Keratinocyte (primary cell): ENCODE data around the gene PAH. TPM values are rescaled to one million over a fixed set of nuclear protein-coding genes. Genes with fewer than 3 reads are reported as not detected.

Source experiments
- DNase-seq: peaks from one replicate; pipeline ENCODE4 v3.0.0-alpha.2; 2011; ENCODE audit warnings: low read depth, missing footprints, low spot score
- FAIRE-seq: peaks from 2 replicates; lab custom pipeline; 2011; peaks lifted over from hg19 to GRCh38; lab: Jason Lieb, UNC
- H2AFZ ChIP-seq: 2 replicates; pipeline ENCODE4 v1.6.0; 2012; ENCODE audit warnings: low read length, control low read depth, inconsistent platforms; ENCODE audit not compliant: control insufficient read depth
- H3K27ac ChIP-seq: 2 replicates; pipeline ENCODE4 v1.5.1; 2011; ENCODE audit warnings: low read length; ENCODE audit not compliant: control insufficient read depth, insufficient read depth
- H3K27me3 ChIP-seq: 3 replicates; pipeline ENCODE4 v1.6.0; 2011; ENCODE audit warnings: low read length; ENCODE audit not compliant: control insufficient read depth, insufficient read depth; ENCODE audit errors: extremely low read depth
- H3K36me3 ChIP-seq, 2 experiments: 2 replicates in 1 of 2; 3 replicates in 1 of 2; pipeline ENCODE4 v1.5.1; 2011; ENCODE audit warnings: low read length in 2 of 2, mild to moderate bottlenecking in 1 of 2; ENCODE audit not compliant: control insufficient read depth in 2 of 2, insufficient read depth in 2 of 2; ENCODE audit errors: extremely low read depth in 1 of 2
- H3K4me1 ChIP-seq: 3 replicates; pipeline ENCODE4 v1.5.1; 2011; ENCODE audit warnings: low read length; ENCODE audit not compliant: control insufficient read depth, insufficient read depth; ENCODE audit errors: extremely low read depth
- H3K4me2 ChIP-seq: 3 replicates; pipeline ENCODE4 v1.6.0; 2011; ENCODE audit warnings: low read depth, low read length; ENCODE audit not compliant: control insufficient read depth, insufficient read depth; ENCODE audit errors: extremely low read depth
- H3K4me3 ChIP-seq, 3 experiments: fragments of 200-600 bp in 1 of 3; sonication (generic) in 1 of 3; 2 replicates in 2 of 3; 3 replicates in 1 of 3; pipeline ENCODE4 v1.5.1; 2011 to 2016; ENCODE audit warnings: low read length in 3 of 3, mild to moderate bottlenecking in 3 of 3, control low read depth in 2 of 3, inconsistent platforms in 1 of 3, low read depth in 1 of 3, mixed read lengths in 1 of 3, mixed run types in 1 of 3, moderate library complexity in 1 of 3; ENCODE audit not compliant: control insufficient read depth in 2 of 3, insufficient read depth in 2 of 3; ENCODE audit errors: extremely low read depth in 1 of 3
- H3K79me2 ChIP-seq: 2 replicates; pipeline ENCODE4 v1.6.0; 2012; ENCODE audit warnings: low read length; ENCODE audit not compliant: control insufficient read depth, insufficient read depth
- H3K9ac ChIP-seq: 3 replicates; pipeline ENCODE4 v1.6.0; 2011; ENCODE audit warnings: low read length; ENCODE audit not compliant: control insufficient read depth, insufficient read depth; ENCODE audit errors: extremely low read depth
- H3K9me1 ChIP-seq: 3 replicates; pipeline ENCODE4 v1.6.0; 2011; ENCODE audit warnings: low read length; ENCODE audit not compliant: control insufficient read depth, insufficient read depth; ENCODE audit errors: extremely low read depth
- H3K9me3 ChIP-seq: 2 replicates; pipeline ENCODE4 v1.5.1; 2012; ENCODE audit warnings: low read depth, low read length; ENCODE audit not compliant: control insufficient read depth
- H4K20me1 ChIP-seq: 3 replicates; pipeline ENCODE4 v1.6.0; 2011; ENCODE audit warnings: low read length; ENCODE audit not compliant: control insufficient read depth, insufficient read depth; ENCODE audit errors: extremely low read depth
- CTCF ChIP-seq, 3 experiments: IDR thresholded peaks in 1 of 3; conservative IDR thresholded peaks in 1 of 3; optimal IDR thresholded peaks in 1 of 3; 2 replicates in 2 of 3; 3 replicates in 1 of 3; pipeline versions ENCODE3 to v1.5.1; 2011; ENCODE audit warnings: low read length in 3 of 3, mild to moderate bottlenecking in 3 of 3, moderate library complexity in 2 of 3, control low read depth in 1 of 3, inconsistent platforms in 1 of 3; ENCODE audit not compliant: insufficient read depth in 2 of 3; ENCODE audit errors: extremely low read depth in 1 of 3
- EZH2 ChIP-seq: IDR thresholded peaks from one replicate; pipeline ENCODE4 v1.6.1; 2012; ENCODE audit warnings: inconsistent platforms, mild to moderate bottlenecking, low read length, moderate library complexity
- dilution Hi-C: fragments of 300-500 bp; cut with MboI; formaldehyde crosslinking; loops from one replicate; pipeline ENCODE4 v1.7.0; 2020; ENCODE audit warnings: low sequenced_read_pairs; ENCODE audit not compliant: extremely low pct_ligation_motif_present
- polyA plus RNA-seq, 5 experiments: library from polyadenylated mRNA; depleted of rRNA in 3 of 5; stranded (reverse) in 3 of 5; stranded (forward) in 1 of 5; unstranded in 1 of 5; fragments of >200 nt; gene quantifications; 1 replicate in 1 of 5; 2 replicates in 3 of 5; 3 replicates in 1 of 5; pipeline versions ENCODE4 v1.2.1 to v1.2.3, GENCODE V29; 2011 to 2012; ENCODE audit warnings: missing spikeins in 2 of 5, low read depth in 1 of 5, low replicate concordance in 1 of 5

PAH gene
- polyA plus RNA-seq, 1 donor (not counting 4 experiments of a cell fraction or from before 2014, with no cell fraction given) = not detected

- TF ChIP-seq CTCF (optimal IDR thresholded peaks at IDR 0.05 in 1 of 3, IDR thresholded peaks at IDR 0.05 in 1 of 3, conservative IDR thresholded peaks at IDR 0.05 in 1 of 3; ENCODE audit: extremely low read depth in 1 of 3, insufficient read depth in 2 of 3, low read length in 3 of 3) (no peak), EZH2 (no peak)
- DNase-seq (no peak), FAIRE-seq (no peak)
- dilution Hi-C loops = no loop called here
- no peaks in the 10 kb centered on the region for H3K9me3 ChIP-seq
- H3K36me3 ChIP-seq = no peaks in the 10 kb centered on the region
- no peak overlapping the region for H3K9ac ChIP-seq
- no peak overlapping the region for H3K4me2 ChIP-seq
- no peaks in the 10 kb centered on the region for H3K27me3 ChIP-seq
- H3K4me1 ChIP-seq = no peaks in the 10 kb centered on the region
- H2AFZ ChIP-seq = no peak overlapping the region
- no peaks in the 10 kb centered on the region for H3K9me1 ChIP-seq
- no peaks in the 10 kb centered on the region for H3K79me2 ChIP-seq
- H4K20me1 ChIP-seq = no peaks in the 10 kb centered on the region
- no peak overlapping the region for H3K27ac ChIP-seq
- no peak overlapping the region for H3K4me3 ChIP-seq
Measured at GRCh38 chr12:102907918-102908317, 9.1 kb downstream of the PAH start.

- no peaks in the 10 kb centered on the region for H3K36me3 ChIP-seq
- H3K9me3 ChIP-seq = no peaks in the 10 kb centered on the region
- no peak for FAIRE-seq
- H3K9me1 ChIP-seq = no peaks in the 10 kb centered on the region
- dilution Hi-C loops = no loop called here
- H3K27me3 ChIP-seq = no peaks in the 10 kb centered on the region
- TF ChIP-seq EZH2 (no peak), CTCF (optimal IDR thresholded peaks at IDR 0.05 in 1 of 3, IDR thresholded peaks at IDR 0.05 in 1 of 3, conservative IDR thresholded peaks at IDR 0.05 in 1 of 3; ENCODE audit: extremely low read depth in 1 of 3, insufficient read depth in 2 of 3, low read length in 3 of 3) (no peak)
- H3K9ac ChIP-seq = no peak overlapping the region
- no peaks in the 10 kb centered on the region for H3K4me1 ChIP-seq
- no peak overlapping the region for H3K27ac ChIP-seq
- H3K79me2 ChIP-seq = no peaks in the 10 kb centered on the region
- no peak overlapping the region for H3K4me2 ChIP-seq
- H4K20me1 ChIP-seq = no peaks in the 10 kb centered on the region
- H2AFZ ChIP-seq = no peak overlapping the region
- no peak overlapping the region for H3K4me3 ChIP-seq
- no peak for DNase-seq
Measured at GRCh38 chr12:102905229-102905628, 11.8 kb downstream of the PAH start.
